ENCODE results near the gene UGT1A9.

GRCh38 chr2:233814056-233814835, 142.5 kb downstream of the UGT1A9 start:
- TF ChIP-seq GATA2 (IDR thresholded peaks at IDR 0.05; ENCODE audit: low read depth, low read length) (no peak), GATA3 (IDR thresholded peaks at IDR 0.05; ENCODE audit: low read depth, low read length) (no peak)

Measured in SH-SY5Y (cell line).